K562 (cell line): ENCODE results near the gene BMAL1. TPM values are rescaled to one million over a fixed set of nuclear protein-coding genes. Genes with fewer than 3 reads are reported as not detected.

ENCODE experiments used
- ATAC-seq: fragments of 200-7000 bp; cut with Tn5 transposase; 3 replicates; pipeline ENCODE4 v1.9.1; 2020; ENCODE audit warnings: moderate library complexity
- BruUV-seq: library from RNA; stranded (reverse); fragments of 400-500 nt; replicated peaks from 2 replicates; lab custom pipeline; 2021; lab: Mats Ljungman, UMichigan
- CTCF ChIA-PET: fragments of 300-600 bp; formaldehyde crosslinking; extraction: SDS; loops from one replicate; lab custom pipeline; 2021; ENCODE audit warnings: low intra/inter-chr PET ratio; lab: Yijun Ruan, JAX
- POLR2A ChIA-PET: fragments of 300-600, 350-650 bp; sonication (Branson Sonifier 250); formaldehyde crosslinking; extraction: SDS; loops from one replicate; lab custom pipeline; 2021; ENCODE audit warnings: antibody characterized with exemption, inconsistent platforms; lab: Yijun Ruan, JAX
- DNase-seq, 4 experiments: peaks; one replicate each; pipeline versions ENCODE4 v3.0.0 to v3.0.0-alpha.2; 2011 to 2018; ENCODE audit warnings: low spot score in 3 of 4, mixed read lengths in 3 of 4; ENCODE audit errors: extremely low read depth in 1 of 4
- FAIRE-seq: peaks from 2 replicates; lab custom pipeline; 2011; peaks lifted over from hg19 to GRCh38; lab: Jason Lieb, UNC
- H2AFZ ChIP-seq: 2 replicates; pipeline ENCODE4 v1.6.0; 2011; ENCODE audit warnings: low read depth, low read length, control low read depth, inconsistent platforms
- H3K27ac ChIP-seq: fragments of 200-600 bp; 3 replicates; pipeline ENCODE4 v1.8.0; 2011; ENCODE audit warnings: low read depth, mild to moderate bottlenecking, control low read depth, inconsistent platforms, low read length, moderate library complexity, mixed read lengths; ENCODE audit errors: extremely low read depth
- H3K27me3 ChIP-seq, 2 experiments: fragments of 300-600 bp in 1 of 2; 2 replicates in 1 of 2; 3 replicates in 1 of 2; pipeline versions ENCODE4 v1.6.0 to v1.8.0; 2011; ENCODE audit warnings: inconsistent platforms in 2 of 2, low read length in 2 of 2, mild to moderate bottlenecking in 1 of 2, mixed read lengths in 1 of 2, moderate library complexity in 1 of 2; ENCODE audit not compliant: control insufficient read depth in 2 of 2, insufficient read depth in 2 of 2
- H3K36me3 ChIP-seq: fragments of 300-600 bp; 3 replicates; pipeline ENCODE4 v1.8.0; 2011; ENCODE audit warnings: mild to moderate bottlenecking, low read length, inconsistent platforms; ENCODE audit not compliant: control insufficient read depth, insufficient read depth
- H3K4me1 ChIP-seq, 2 experiments: fragments of 200-600 bp in 1 of 2; replicated peaks in 1 of 2; 2 replicates in 1 of 2; 3 replicates in 1 of 2; pipeline versions ENCODE4 v1.5.1 to v1.8.0; 2011; ENCODE audit warnings: inconsistent platforms in 2 of 2, low read length in 2 of 2, mild to moderate bottlenecking in 1 of 2, mixed read lengths in 1 of 2, moderate library complexity in 1 of 2; ENCODE audit not compliant: control insufficient read depth in 2 of 2, insufficient read depth in 2 of 2
- H3K4me2 ChIP-seq: 2 replicates; pipeline ENCODE4 v1.6.1; 2011; ENCODE audit warnings: low read length, control low read depth, inconsistent platforms, mixed read lengths; ENCODE audit not compliant: insufficient read depth
- H3K4me3 ChIP-seq: fragments of 200-600 bp; sonication (generic), shearing (Covaris generic); 2 replicates; pipeline ENCODE4 v1.5.1; 2016; ENCODE audit warnings: control low read depth, inconsistent platforms
- H3K79me2 ChIP-seq: fragments of 200-600 bp; 3 replicates; pipeline ENCODE4 v1.8.0; 2011; ENCODE audit warnings: low read length, inconsistent platforms; ENCODE audit not compliant: control insufficient read depth, insufficient read depth
- H3K9ac ChIP-seq, 2 experiments: 2 replicates each; pipeline versions ENCODE4 v1.6.0 to v1.6.1; 2011; ENCODE audit warnings: low read depth in 2 of 2, low read length in 2 of 2, control low read depth in 1 of 2, inconsistent platforms in 1 of 2, mild to moderate bottlenecking in 1 of 2, mixed read lengths in 1 of 2; ENCODE audit not compliant: insufficient read depth in 1 of 2
- H3K9me1 ChIP-seq: one replicate; pipeline ENCODE4 v1.6.0; 2011; ENCODE audit warnings: inconsistent platforms, mild to moderate bottlenecking, low read length, moderate library complexity; ENCODE audit not compliant: control insufficient read depth, insufficient read depth
- H3K9me3 ChIP-seq: replicated peaks from 2 replicates; pipeline ENCODE4 v1.5.1; 2011; ENCODE audit warnings: low read depth, low read length, inconsistent platforms; ENCODE audit not compliant: control insufficient read depth, insufficient read depth
- H4K20me1 ChIP-seq: replicated peaks from 2 replicates; pipeline ENCODE4 v1.6.1; 2011; ENCODE audit warnings: low read length, inconsistent platforms, mixed read lengths; ENCODE audit not compliant: control insufficient read depth, insufficient read depth
- CBX8 ChIP-seq: fragments of 200-600 bp; sonication (generic); IDR thresholded peaks from 2 replicates; pipeline ENCODE4 v1.6.1; 2012; ENCODE audit warnings: borderline replicate concordance, mixed run types, low read depth, mild to moderate bottlenecking, moderate library complexity, mixed read lengths, low read length, control low read depth, inconsistent platforms; ENCODE audit not compliant: poor library complexity, severe bottlenecking; ENCODE audit errors: extremely low read depth
- CUX1 ChIP-seq: fragments of 200-800 bp; sonication (Bioruptor generic); IDR thresholded peaks from 2 replicates; pipeline ENCODE4 v1.6.1; 2016; ENCODE audit warnings: missing genetic modification characterization, missing compliant biosample characterization
- HDAC8 ChIP-seq: fragments of 450-650 bp; IDR thresholded peaks from 2 replicates; pipeline ENCODE4 v1.6.1; 2016; ENCODE audit warnings: mild to moderate bottlenecking, missing genetic modification characterization, moderate library complexity, missing compliant biosample characterization
- MITF ChIP-seq: IDR thresholded peaks from 2 replicates; pipeline ENCODE4 v1.6.1; 2014; ENCODE audit warnings: antibody characterized with exemption
- NCOA1 ChIP-seq: fragments of 450-650 bp; IDR thresholded peaks from 2 replicates; pipeline ENCODE4 v1.6.1; 2016; ENCODE audit warnings: low read depth
- NKRF ChIP-seq: fragments of 450-650 bp; IDR thresholded peaks from 2 replicates; pipeline ENCODE4 v1.6.1; 2016; ENCODE audit warnings: borderline replicate concordance
- NR2F6 ChIP-seq: fragments of 450-650 bp; formaldehyde crosslinking; IDR thresholded peaks from 2 replicates; pipeline ENCODE4 v1.4.0; 2020; ENCODE audit warnings: mild to moderate bottlenecking
- OTX1 ChIP-seq: fragments of 450-650 bp; formaldehyde crosslinking; IDR thresholded peaks from 2 replicates; pipeline ENCODE4 v1.4.0; 2022; ENCODE audit warnings: mild to moderate bottlenecking
- PYGO2 ChIP-seq: fragments of 450-650 bp; IDR thresholded peaks from 2 replicates; pipeline ENCODE4 v1.6.1; 2016; ENCODE audit warnings: mild to moderate bottlenecking, missing genetic modification characterization, moderate library complexity, missing compliant biosample characterization
- SAP30 ChIP-seq: fragments of 200-600 bp; sonication (generic); IDR thresholded peaks from 2 replicates; pipeline ENCODE4 v1.6.1; 2012; ENCODE audit warnings: borderline replicate concordance, low read depth, mild to moderate bottlenecking, moderate library complexity, low read length, control low read depth, inconsistent platforms; ENCODE audit not compliant: insufficient read depth, poor library complexity, severe bottlenecking
- ZNF124 ChIP-seq: sonication (generic); formaldehyde crosslinking; IDR thresholded peaks from 2 replicates; pipeline ENCODE4 v1.8.1; 2022; ENCODE audit warnings: missing genetic modification reagents
- ZNF232 ChIP-seq: sonication (generic); formaldehyde crosslinking; IDR thresholded peaks from 2 replicates; pipeline ENCODE4 v1.8.0; 2022; ENCODE audit warnings: mild to moderate bottlenecking, missing genetic modification reagents
- ZNF444 ChIP-seq: fragments of 250-450 bp; sonication (Bioruptor Pico); IDR thresholded peaks from 2 replicates; pipeline ENCODE4 v1.4.0; 2020; ENCODE audit warnings: mild to moderate bottlenecking, moderate library complexity
- WGBS: fragments of 100-300 bp; shearing (Covaris generic); methylation state at CpG from one replicate; pipeline ENCODE4 v1.1.6; 2016; ENCODE audit warnings: low coverage, mixed read lengths; ENCODE audit not compliant: insufficient coverage; ENCODE audit errors: missing lambda C conversion rate; 5-methylcytosine and 5-hydroxymethylcytosine counted together
- in situ Hi-C: fragments of 300-500 bp; cut with MboI; formaldehyde crosslinking; loops from 4 replicates; pipeline ENCODE4 v1.15.0; 2018; ENCODE audit warnings: inconsistent platforms, mixed read lengths
- intact Hi-C: fragments of 100-400 bp; cut with micrococcal nuclease; formaldehyde crosslinking; loops from 2 replicates; pipeline ENCODE4 v1.14.2; 2022
- polyA plus RNA-seq, 8 experiments: library from polyadenylated mRNA; depleted of rRNA in 4 of 8; stranded (reverse) in 5 of 8; unstranded in 3 of 8; fragments of >200 nt; fragmentation: Nextera tagmentation in 2 of 8; fragmentation: Illumina TruSeq in 1 of 8; extraction: Ambion mirVana in 2 of 8; extraction: Trizol in 1 of 8; gene quantifications; 2 replicates each; pipeline versions ENCODE4 v1.2.1 to v1.2.3, GENCODE V29; 2011 to 2014; ENCODE audit warnings: inconsistent platforms in 1 of 8, missing spikeins in 1 of 8
- total RNA-seq, 7 experiments: library from RNA; depleted of rRNA in 6 of 7; stranded (reverse); fragments of >200 nt in 6 of 7; fragmentation: Illumina TruSeq in 2 of 7; extraction: Trizol in 2 of 7; gene quantifications; 2 replicates each; pipeline versions ENCODE4 v1.2.1 to v1.2.3, GENCODE V29; 2011 to 2021; ENCODE audit warnings: low replicate concordance in 1 of 7

Gene BMAL1
- total and polyA plus RNA-seq, 9 of the 15 experiments (the other 6 are each of a cell fraction or from before 2014, with no cell fraction given) = 0.14 to 2.4 (median 0.64) TPM

GRCh38 chr11:13284776-13285588 lies 7.4 kb downstream of the BMAL1 start:
- ChIA-PET POLR2A (no interaction called here), CTCF (no interaction called here)
- FAIRE-seq (no peak), DNase-seq (no peak), ATAC-seq (no peak)
- Histone ChIP-seq H2AFZ (no peak overlapping the region), H3K4me3 (no peak overlapping the region), H3K4me1 (no peaks in the 10 kb centered on the region), H3K27me3 (no peaks in the 10 kb centered on the region; a peak in 1 of 5 replicates), H3K9me3 (no peaks in the 10 kb centered on the region), H3K27ac (no peak overlapping the region), H3K36me3 (no peaks in the 10 kb centered on the region), H3K79me2 (no peaks in the 10 kb centered on the region), H3K9me1 (no peaks in the 10 kb centered on the region), H4K20me1 (no peaks in the 10 kb centered on the region; the same call in 1 of the 2 replicates), H3K9ac (no peak overlapping the region), H3K4me2 (no peak overlapping the region)
- BruUV-seq = no TSS peak
- TF ChIP-seq MITF (no peak), ZNF444 (CRISPR knock-in tag) (no peak), SAP30 (no peak), OTX1 (CRISPR knock-in tag) (no peak), NCOA1 (no peak), CUX1 (CRISPR knock-in tag) (no peak), HDAC8 (tag) (no peak), NR2F6 (CRISPR knock-in tag) (no peak), ZNF124 (CRISPR knock-in tag) (no peak), ZNF232 (CRISPR knock-in tag) (no peak), PYGO2 (tag) (no peak), NKRF (no peak), CBX8 (no peak)
- in situ Hi-C loops (no loop called here), intact Hi-C loops (no loop called here)
- under 1% methylated on average over 10 of the region's 11 CpGs for WGBS
